OCI-LY3 (cell line): ENCODE data around the gene MRPL58.
"Not testable (repeated sequence)": the region's sequence is repeated elsewhere in the genome, so short reads cannot be mapped to it uniquely, and the experiment has no call there.

Experiments
- H2AFZ ChIP-seq: fragments of 200-600, 300-600 bp; shearing (Covaris generic); 2 replicates; pipeline ENCODE4 v1.6.0; 2014; ENCODE audit warnings: antibody characterized with exemption, low read depth, low read length
- H3K27ac ChIP-seq: fragments of 200-600, 300-600 bp; sonication (generic); 2 replicates; pipeline ENCODE4 v1.5.1; 2014; ENCODE audit warnings: mild to moderate bottlenecking, low read length, moderate library complexity, mixed read lengths
- H3K27me3 ChIP-seq: fragments of 200-600, 300-600 bp; sonication (generic); 2 replicates; pipeline ENCODE4 v1.6.1; 2014; ENCODE audit warnings: low read depth, low read length, mixed read lengths
- H3K36me3 ChIP-seq: fragments of 200-600, 300-600 bp; sonication (generic); replicated peaks from 2 replicates; pipeline ENCODE3; 2014; ENCODE audit warnings: low read depth, low read length, mixed read lengths
- H3K4me1 ChIP-seq: fragments of 300-600, 200-600 bp; sonication (generic); 2 replicates; pipeline ENCODE4 v1.6.1; 2014; ENCODE audit warnings: low read length, mixed read lengths
- H3K4me2 ChIP-seq: fragments of 200-600, 300-600 bp; sonication (generic); 2 replicates; pipeline ENCODE4 v1.6.1; 2014; ENCODE audit warnings: low read length, mixed read lengths
- H3K4me3 ChIP-seq: fragments of 300-600, 200-600 bp; sonication (generic); 2 replicates; pipeline ENCODE4 v1.5.1; 2014; ENCODE audit warnings: antibody characterized with exemption, mild to moderate bottlenecking, low read length, moderate library complexity
- H3K79me2 ChIP-seq: fragments of 300-600, 200-600 bp; shearing (Covaris generic); 2 replicates; pipeline ENCODE4 v1.6.1; 2014; ENCODE audit warnings: mild to moderate bottlenecking, low read length, mixed read lengths
- H3K9ac ChIP-seq: fragments of 300-600, 200-600 bp; shearing (Covaris generic); 2 replicates; pipeline ENCODE4 v1.6.0; 2014; ENCODE audit warnings: mild to moderate bottlenecking, low read length, moderate library complexity
- H3K9me3 ChIP-seq: fragments of 200-600, 300-600 bp; shearing (Covaris generic); 2 replicates; pipeline ENCODE4 v1.6.1; 2014; ENCODE audit warnings: low read length, mixed read lengths; ENCODE audit not compliant: insufficient read depth
- H4K20me1 ChIP-seq: fragments of 200-600, 300-600 bp; sonication (generic); 2 replicates; pipeline ENCODE4 v1.6.1; 2016; ENCODE audit warnings: low read length, mixed read lengths; ENCODE audit not compliant: insufficient read depth
- CTCF ChIP-seq: fragments of 200-600, 300-600 bp; sonication (generic); IDR thresholded peaks from 2 replicates; pipeline ENCODE4 v1.5.1; 2014; ENCODE audit warnings: antibody characterized with exemption, low read length, low read depth
- EZH2phosphoT487 ChIP-seq: fragments of 200-600 bp; shearing (Covaris generic); IDR thresholded peaks from 2 replicates; pipeline ENCODE4 v1.6.1; 2018; ENCODE audit warnings: antibody characterized with exemption, mixed run types, low read depth

MRPL58 gene

GRCh38 chr17:75044716-75045115 lies 32.2 kb downstream of the MRPL58 start:
- Histone ChIP-seq H4K20me1 (no peaks in the 10 kb centered on the region), H3K9me3 (no peaks in the 10 kb centered on the region), H3K4me2 (no peak overlapping the region), H3K27ac (no peak overlapping the region), H3K4me3 (no peak overlapping the region), H3K36me3 (peaks cover 8% of the 10 kb centered on the region), H3K27me3 (no peaks in the 10 kb centered on the region), H3K4me1 (peaks cover 16% of the 10 kb centered on the region), H3K9ac (no peak overlapping the region), H2AFZ (no peak overlapping the region), H3K79me2 (peaks cover 17% of the 10 kb centered on the region)
- TF ChIP-seq CTCF = no peak
- no peak for TF ChIP-seq EZH2phosphoT487

- Histone ChIP-seq H3K4me2 (peak overlapping the region; percentile 70), H3K9ac (peak overlapping the region; percentile 85), H3K79me2 (peaks cover 17% of the 10 kb centered on the region), H3K4me1 (peaks cover 19% of the 10 kb centered on the region), H3K4me3 (peak overlapping the region; percentile 90), H3K27ac (peak overlapping the region; percentile 55; the same call in 1 of the 2 replicates)
- H2AFZ ChIP-seq, H4K20me1 ChIP-seq, H3K27me3 ChIP-seq, H3K36me3 ChIP-seq, H3K9me3 ChIP-seq: not testable (repeated sequence)
Measured at GRCh38 chr17:75045946-75046406, 33.5 kb downstream of the MRPL58 start.

- Histone ChIP-seq H3K4me2 (peak within 1 kb of the TSS; percentile 99), H3K36me3 (peaks cover 7% of the 10 kb centered on the region), H3K9ac (peak within 1 kb of the TSS; percentile 85), H4K20me1 (no peaks in the 10 kb centered on the region), H3K4me1 (peaks cover 19% of the 10 kb centered on the region), H3K4me3 (peak within 1 kb of the TSS; percentile 90), H2AFZ (0 out of 2 replicates have a peak within 1 kb of the TSS, but pooled peaks have one; percentile 62), H3K79me2 (peaks cover 17% of the 10 kb centered on the region), H3K27me3 (no peaks in the 10 kb centered on the region), H3K27ac (peak within 1 kb of the TSS; percentile 55), H3K9me3 (no peaks in the 10 kb centered on the region)
- no peak for TF ChIP-seq CTCF
- no peak for TF ChIP-seq EZH2phosphoT487
Measured at GRCh38 chr17:75046407-75047289, 34.2 kb downstream of the MRPL58 start, which contains the start of the genes ATP5PD and KCTD2. Gene ATP5PD (minus strand): TSS chr17:75046969. CDS start chr17:75042650, 4,319 bp downstream. Gene KCTD2 (plus strand): TSS chr17:75047225. CDS start chr17:75047251, 26 bp downstream.

- H3K4me2 ChIP-seq = peak overlapping the region; percentile 99
- no peaks in the 10 kb centered on the region for H3K9me3 ChIP-seq
- H3K4me1 ChIP-seq = peaks cover 19% of the 10 kb centered on the region
- no peaks in the 10 kb centered on the region for H4K20me1 ChIP-seq
- H3K9ac ChIP-seq = peak overlapping the region; percentile 78
- no peak for TF ChIP-seq CTCF
- TF ChIP-seq EZH2phosphoT487 = no peak
- H3K4me3 ChIP-seq = peak overlapping the region; percentile 90
- H3K79me2 ChIP-seq = peaks cover 17% of the 10 kb centered on the region
- no peak overlapping the region for H2AFZ ChIP-seq
- no peak overlapping the region for H3K27ac ChIP-seq
- peaks cover 7% of the 10 kb centered on the region for H3K36me3 ChIP-seq
- no peaks in the 10 kb centered on the region for H3K27me3 ChIP-seq
Measured at GRCh38 chr17:75047398-75048098, 35.1 kb downstream of the MRPL58 start.
